HUDEP-2 (cell line): ENCODE results near the gene DGKB.

Source experiments
- DNase-seq, 76 experiments: peaks; one replicate each; lab custom pipeline; 2025; ENCODE audit not compliant: unreplicated experiment in 76 of 76; lab: John Stamatoyannopoulos, UW

DGKB gene

DNA sequence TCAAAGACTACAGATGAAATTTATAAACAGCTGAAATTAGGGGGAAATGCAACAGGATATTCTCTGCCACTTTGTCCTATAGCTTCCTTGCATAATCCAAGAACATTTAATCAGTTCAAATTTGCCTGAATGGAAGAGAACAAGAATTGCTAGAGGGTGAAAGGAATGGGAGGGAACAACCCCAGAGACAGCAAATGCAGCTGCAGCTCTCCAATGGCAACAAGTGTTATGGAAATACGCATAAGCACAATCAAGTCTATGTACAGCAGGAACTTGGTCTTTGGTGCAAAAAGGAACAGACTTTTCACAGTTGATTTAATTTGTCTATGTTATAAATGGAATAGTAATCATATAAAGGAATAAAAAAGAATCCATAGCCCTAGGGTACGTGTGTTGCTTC is 644.1 kb downstream of the DGKB start:
- no peak for DNase-seq

DNA sequence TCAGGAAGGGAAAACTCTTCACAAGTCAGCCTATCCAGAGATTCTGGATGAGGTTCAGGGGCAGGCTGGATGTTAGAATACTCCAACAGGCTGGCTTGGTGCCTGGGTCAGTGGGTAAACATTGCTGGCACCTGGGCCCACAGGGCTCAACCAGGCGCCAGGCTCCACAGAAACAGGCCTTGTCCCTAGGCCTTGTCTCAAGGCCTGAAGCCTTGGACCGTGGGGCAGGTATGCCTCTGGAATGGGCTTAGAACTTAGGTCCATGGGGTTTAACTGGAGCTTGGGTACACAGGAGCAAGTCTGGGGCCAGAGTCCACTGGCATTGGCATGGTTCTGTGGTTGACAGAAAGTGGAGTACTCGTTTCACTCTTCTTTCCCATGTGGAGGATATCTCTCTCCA is 650.1 kb downstream of the DGKB start:
- DNase-seq, result no peak

DNA sequence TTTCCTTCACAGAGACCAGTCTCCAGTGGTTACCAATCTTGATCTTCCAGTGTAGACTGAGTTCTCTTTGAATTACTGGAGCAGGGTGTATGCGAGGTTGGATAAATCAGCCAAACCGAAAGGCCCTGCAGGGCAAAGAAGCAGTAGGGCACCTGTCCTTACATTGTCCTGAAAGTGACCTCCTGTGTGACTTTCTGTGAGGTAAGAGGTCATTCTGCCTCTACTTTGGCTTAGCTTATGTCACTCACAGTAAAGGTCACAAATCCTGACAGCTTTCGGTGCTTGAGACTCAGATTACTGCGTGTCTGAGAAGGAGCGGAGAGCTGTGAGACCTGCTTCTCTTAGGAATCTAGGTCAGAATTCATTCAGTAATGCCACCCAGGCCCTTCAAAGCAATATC is 660.4 kb downstream of the DGKB start:
- DNase-seq, result no peak

DNA sequence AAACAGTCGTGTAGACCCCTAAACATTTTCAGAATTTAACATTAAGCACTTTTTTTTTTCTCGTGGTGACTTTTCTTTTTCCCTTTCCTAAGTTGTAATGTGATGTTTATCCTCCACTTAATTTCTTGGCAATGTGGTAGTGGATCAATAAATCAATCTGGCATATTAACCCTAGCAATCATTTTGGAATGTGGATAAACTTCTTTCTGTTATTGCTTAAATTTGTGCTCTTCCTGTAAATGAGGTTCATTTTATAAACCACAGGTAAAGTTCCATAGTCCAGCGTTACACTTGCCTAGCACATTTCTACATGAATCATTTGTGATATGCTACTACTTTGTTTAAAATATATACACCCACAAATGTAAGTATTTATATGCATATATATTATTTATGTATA is 665.7 kb downstream of the DGKB start:
- DNase-seq, result no peak

DNA sequence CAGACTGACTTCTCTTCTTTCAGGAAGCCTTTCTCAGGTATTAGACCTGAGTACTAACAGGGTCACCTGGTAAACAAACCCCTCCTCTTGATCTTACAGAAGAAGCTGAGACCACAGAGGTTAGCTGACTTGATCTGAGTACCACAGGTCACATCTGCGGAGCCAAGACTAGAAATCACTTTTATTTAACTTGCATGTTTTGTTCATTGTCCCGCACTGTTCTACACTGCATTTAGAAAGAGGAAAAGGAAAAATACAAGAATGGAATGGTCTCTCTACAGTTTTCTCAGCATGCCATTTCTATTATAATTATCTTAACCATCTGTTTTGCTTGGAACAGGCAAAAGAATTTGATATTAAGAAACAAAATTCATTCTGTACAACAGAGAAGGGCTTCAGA is 667.5 kb downstream of the DGKB start:
- DNase-seq, result no peak

- DNase-seq, result no peak
Observed at GRCh38 chr7:14233868-14234369, 668.6 kb downstream of the DGKB start.

DNA sequence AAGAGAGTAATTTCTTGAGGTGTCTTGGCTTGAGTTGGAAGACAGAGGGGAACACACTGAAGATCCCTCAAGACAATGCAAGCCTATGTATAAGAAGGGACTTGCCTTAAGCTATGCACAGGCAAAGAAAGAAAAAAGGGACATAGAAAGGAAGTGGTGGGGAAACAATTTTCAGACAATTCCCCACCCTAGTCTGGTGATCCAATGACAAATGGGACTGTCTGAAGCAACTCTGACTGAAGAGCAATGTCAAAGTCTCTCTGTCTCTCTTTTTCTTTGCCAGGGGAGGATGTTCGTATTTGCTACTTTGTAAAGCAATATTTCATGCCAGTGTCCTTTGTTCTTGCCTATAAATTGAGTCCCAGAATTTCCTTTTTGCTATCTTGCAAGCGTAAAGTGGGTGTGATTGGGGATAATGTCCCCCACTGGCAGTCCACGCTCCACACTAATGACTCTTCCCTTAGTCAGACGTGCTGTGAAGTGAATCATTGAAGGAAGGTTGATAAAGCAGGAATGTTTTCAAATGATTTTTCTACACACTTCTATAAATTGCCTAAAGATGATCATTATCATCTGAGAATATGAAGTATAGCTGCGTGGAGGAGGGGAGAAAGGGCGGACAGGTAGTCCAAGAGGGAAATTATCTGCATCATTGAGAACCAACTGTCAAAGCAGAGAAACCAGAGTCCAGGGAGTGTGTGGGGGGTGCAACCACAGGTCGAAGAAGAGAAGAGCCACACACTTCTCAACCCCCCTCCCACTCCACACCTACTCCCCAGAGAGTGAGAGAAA is 669.3 kb downstream of the DGKB start:
- DNase-seq, result no peak

- no peak for DNase-seq
Observed at GRCh38 chr7:14229047-14229446, 673.5 kb downstream of the DGKB start.

DNA sequence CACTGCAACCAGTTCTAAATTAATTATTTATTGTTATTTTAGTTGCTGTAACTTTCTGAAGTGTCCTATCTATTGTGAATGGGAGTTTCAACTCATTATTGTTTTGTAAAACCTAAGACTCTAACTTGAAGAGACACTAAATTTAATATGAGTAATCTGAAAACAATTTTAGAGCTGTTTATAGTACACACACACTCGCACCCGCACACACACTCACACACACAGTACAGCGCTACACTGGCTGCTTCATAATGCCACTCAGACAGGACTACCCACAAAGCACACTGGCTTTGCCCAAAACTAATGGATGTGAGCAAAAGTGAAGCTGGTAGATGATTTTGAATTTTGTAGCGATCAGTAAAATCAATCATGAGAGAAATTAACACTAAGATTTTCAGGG is 674.2 kb downstream of the DGKB start:
- no peak for DNase-seq

DNA sequence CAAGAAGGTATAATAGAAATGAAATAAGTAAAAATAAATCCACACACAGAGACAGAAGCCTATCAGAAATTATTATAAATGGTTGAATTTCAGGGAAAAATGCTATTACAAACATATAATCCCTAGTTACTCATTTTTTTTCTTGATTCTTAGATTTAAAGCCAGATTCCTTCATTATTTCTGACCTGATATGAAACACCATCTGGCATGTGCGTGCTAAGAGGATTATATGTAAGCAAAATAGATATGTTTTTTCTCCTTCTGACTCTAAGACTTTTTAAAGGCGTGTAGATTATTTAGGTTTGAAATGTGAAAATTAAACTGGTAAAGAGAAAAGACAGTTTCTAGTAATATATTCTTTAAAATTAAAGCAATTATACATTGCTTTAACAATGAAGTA is 676.4 kb downstream of the DGKB start:
- no peak for DNase-seq

GRCh38 chr7:14219125-14219524 is 683.4 kb downstream of the DGKB start:
- no peak for DNase-seq

- DNase-seq, result no peak
Observed at GRCh38 chr7:14218338-14218737, 684.2 kb downstream of the DGKB start.

GRCh38 chr7:14209896-14210484 is 692.6 kb downstream of the DGKB start:
- no peak for DNase-seq

- no peak for DNase-seq
Observed at GRCh38 chr7:14207711-14208110, 694.8 kb downstream of the DGKB start.

DNA sequence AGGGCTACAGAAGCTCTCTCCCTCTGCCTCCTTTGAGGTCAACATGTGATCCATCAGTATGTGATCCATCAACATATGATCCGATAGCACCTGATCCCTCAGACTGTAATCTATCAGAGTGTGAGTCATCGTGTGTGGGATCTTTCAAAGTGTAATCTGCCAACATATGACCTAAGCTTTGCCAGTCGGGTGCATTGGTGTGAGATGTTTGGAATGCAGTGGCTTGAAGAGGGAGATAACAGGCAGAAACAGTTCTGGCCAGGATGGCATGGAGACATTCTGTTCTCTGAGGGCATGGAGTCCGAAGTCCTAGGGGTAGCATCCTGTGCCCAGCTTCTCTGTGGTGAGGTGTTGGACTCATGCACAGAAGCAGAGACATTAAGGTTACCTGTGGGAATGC is 695.4 kb downstream of the DGKB start:
- DNase-seq, result no peak

DNA sequence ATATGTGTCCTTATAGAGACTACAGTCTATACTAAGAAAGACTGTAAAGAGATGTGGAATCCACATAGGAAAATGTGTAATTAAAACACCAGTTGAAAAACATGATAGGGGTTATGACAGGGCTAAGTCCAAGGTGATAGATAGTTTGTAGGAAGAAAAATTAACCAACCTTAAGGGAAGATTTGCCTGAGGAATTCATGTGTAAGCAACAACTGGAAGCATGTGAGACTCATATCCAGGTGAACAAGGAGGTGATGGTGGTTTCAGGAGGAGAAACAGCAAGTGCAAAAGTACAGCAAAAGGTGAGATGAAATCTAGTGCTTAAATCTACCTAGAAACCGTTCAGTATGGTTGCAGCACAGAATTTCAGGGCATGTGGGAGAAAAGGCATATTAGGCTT is 696.4 kb downstream of the DGKB start:
- no peak for DNase-seq

- DNase-seq, result no peak
Observed at GRCh38 chr7:14201353-14201752, 701.2 kb downstream of the DGKB start.

- DNase-seq, result no peak
Observed at GRCh38 chr7:14199336-14199735, 703.2 kb downstream of the DGKB start.

- no peak for DNase-seq
Observed at GRCh38 chr7:14197280-14197679, 705.3 kb downstream of the DGKB start.

GRCh38 chr7:14196555-14196954 is 706.0 kb downstream of the DGKB start:
- no peak for DNase-seq

DNA sequence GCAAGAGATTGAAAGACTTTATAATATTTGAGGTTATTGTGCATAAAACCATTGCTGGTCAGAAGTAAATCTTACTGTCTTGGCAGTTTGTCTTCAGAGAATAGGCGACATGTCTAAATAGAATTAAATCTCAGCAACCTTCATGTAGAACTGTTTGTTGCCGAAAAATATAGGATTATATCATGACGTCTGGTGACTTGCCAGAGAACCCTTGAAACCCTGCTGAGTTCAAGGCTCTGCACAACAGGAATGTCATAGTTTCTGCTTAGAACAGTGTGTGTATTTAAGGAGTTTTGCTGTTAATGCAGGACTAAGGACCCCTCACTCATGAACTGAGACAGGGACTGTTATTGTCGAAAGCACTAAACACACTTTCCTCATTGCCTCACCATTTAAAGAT is 706.7 kb downstream of the DGKB start:
- no peak for DNase-seq

DNA sequence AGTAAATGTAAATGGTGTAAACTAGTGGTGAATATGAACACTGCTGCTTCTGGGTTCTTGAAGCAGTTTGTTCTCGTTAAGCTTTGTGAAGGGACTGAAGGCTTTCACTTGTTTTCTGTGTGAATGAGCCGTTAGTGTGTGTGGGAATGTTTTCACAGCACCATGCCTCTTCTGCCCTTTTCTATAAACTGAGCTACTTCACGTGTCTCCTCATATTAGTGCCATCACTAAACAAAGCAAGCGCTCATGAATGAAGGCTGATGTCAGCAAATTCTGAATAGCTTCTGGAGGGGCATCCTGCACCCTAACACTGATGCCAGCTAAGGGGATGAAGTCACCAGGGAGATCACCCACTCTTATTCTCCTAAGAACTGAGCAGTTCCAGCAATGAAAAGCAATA is 707.5 kb downstream of the DGKB start:
- no peak for DNase-seq
